Activated gamma-delta T cell treated with Interleukin-2 at 50 U/mL for 16 hours (primary cell): ENCODE results near the gene CSTF2T.
"Not testable (repeated sequence)": the region's sequence is repeated elsewhere in the genome, so short reads cannot be mapped to it uniquely, and the experiment has no call there.

Experiments used
- DNase-seq: peaks from one replicate; pipeline ENCODE4 v3.0.0-alpha.2; 2020

CSTF2T gene

DNA sequence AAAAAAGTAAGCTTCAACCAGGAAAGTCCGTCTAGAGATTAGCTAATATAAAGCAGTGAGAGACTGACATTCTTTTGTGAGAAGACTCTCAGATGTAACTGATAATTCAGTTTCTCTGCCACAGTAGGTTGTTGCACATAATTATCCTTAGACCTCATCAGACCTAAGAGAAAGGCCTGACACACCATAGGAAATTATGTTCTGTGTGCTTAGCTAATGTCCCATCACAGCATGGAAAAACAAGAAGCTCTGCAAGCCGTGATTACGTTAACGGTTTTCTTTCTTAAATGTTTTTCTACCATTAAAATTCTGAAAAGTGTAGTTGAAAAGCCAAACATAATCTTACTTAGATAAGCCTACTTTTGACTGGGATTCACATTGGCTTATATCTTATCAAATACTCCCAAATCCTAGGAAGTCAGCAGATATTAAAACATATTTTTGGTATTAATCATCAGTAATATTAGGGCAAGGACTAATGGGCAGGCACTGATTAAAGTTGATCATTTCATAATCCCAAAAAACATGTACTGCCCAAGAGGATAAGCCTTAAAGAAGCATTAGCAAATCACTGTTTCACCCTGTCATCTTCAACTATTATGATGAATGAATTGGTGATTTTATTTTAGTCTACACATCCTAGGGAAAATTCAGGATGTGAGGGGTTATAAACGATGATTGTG is 5.2 kb downstream of the CSTF2T start:
- DNase-seq = no peak

DNA sequence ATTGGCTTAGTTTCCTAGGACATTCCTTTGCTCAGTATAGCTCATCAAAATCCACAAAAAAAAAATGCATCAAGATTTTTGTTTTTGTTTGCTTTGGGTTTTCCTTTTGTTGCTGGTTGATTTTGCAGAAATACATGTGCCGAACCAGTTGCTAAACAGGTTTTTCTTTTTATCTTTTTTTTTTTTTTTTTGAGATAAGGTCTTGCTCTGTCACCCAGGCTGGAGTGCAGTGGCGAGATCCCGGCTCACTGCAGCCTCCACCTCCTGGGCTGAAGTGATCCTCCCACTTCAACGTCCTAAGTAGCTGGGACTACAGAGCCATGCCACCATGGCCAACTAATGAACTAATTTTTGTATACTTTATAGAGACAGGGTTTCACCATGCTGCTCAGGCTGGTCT is 8.3 kb downstream of the CSTF2T start:
- DNase-seq = no peak

GRCh38 chr10:51689536-51689935 is 9.9 kb downstream of the CSTF2T start:
- DNase-seq = no peak

DNA sequence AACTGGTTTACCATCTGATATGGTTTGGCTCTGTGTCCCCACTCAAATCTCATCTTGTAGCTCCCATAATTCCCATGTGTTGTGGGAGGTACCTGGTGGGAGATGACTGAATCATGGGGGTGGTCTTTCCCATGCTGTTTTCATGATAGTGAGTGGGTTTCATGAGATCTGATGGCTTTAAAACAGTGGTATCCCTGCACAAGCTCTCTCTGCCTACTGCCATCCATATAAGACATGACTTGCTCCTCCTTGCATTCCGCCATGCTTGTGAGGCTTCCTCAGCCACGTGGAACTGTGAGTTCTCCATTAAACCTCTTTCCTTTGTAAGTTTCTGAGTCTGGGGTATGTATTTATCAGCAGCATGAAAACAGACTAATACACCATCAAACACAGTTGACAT is 10.6 kb downstream of the CSTF2T start:
- not testable (repeated sequence) for DNase-seq

DNA sequence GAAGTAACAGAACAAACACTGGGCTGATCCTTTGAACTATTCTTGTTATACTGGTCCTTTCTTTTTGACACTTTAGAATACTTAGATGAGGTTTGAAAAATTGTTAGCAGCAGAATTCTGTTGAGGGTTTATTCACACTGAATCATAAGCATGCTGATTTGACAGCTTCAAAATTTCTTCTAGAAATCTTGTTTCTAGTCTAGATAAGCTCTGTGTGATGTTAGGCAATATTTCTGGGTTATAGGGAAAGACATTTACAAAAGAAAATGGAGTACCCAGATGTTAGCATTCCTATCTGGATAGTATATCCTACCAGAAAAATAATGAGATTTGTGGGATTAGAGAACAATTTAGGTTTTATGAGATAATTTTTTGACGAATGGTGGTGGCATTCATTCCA is 12.1 kb downstream of the CSTF2T start:
- no peak for DNase-seq

GRCh38 chr10:51685768-51686167 is 13.6 kb downstream of the CSTF2T start:
- no peak for DNase-seq

DNA sequence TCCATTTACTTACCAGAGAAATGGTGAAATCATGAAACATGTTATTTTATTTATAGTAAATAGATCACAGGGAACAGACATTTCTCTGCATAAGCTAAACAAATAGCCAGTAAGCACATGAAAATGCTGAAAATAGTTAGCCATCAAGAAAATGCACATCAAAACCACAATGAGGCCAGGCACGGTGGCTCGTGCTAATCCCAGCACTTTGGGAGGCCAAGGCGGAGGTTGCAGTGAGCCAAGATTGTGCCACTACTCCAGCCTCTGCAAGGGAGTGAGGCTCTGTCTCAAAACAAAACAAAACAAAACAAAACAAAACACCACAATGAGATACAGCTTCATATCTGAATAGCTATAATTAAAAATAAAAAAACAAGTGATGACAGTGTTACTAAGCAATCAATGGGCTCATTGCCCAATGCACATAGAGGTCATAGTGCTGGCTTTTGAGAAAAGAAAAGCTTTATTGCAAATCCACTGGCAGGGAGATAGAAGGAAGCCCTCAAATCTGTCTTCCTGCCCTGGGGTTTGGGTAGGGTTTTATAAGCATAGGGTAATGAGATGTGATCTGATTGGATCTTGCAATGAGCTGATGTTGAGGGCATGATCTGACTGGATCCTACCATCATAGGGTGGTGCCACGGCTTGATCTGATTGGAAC is 16.2 kb downstream of the CSTF2T start:
- no peak for DNase-seq

GRCh38 chr10:51679841-51680240 is 19.6 kb downstream of the CSTF2T start:
- DNase-seq = no peak

DNA sequence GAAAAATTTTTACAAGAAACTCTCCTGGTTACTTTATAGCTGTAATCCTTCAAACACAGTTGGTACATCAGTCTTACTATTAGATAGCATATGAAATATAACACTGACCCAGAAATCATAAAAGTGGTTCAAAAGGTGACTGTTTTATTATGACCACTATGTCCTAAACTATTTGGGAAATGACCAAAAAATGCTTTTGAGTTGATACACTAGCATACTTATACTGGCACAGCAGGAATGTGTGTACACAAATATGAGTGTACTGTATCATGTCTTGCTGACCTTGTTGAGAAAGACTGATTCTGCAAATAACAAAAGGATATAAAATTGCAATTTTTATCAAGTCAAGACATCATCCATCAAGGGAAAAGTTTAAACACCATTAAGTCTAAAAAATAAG is 24.3 kb downstream of the CSTF2T start:
- no peak for DNase-seq

DNA sequence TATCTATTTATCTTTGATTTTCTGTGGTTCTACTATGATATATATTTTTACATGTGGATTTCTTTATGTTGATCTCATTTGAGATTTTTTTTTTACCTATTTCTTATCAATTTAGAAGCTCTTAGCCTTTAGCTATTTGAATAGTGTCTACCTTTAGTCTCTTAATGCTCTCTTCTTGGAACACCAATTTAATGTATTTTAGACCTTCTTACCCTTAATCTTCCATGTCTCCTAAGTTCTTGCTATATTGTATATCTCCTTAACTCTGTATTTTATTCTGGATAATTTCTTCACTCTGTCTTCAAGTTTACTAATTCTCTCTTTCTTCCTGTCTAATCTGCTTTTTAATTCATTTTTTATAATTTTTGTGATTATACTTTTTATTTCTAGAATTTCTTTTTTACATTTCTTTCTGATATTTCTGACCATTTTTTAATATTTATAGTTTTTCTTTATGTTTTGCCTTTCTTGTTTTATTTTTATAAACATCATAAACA is 27.3 kb downstream of the CSTF2T start:
- no peak for DNase-seq

DNA sequence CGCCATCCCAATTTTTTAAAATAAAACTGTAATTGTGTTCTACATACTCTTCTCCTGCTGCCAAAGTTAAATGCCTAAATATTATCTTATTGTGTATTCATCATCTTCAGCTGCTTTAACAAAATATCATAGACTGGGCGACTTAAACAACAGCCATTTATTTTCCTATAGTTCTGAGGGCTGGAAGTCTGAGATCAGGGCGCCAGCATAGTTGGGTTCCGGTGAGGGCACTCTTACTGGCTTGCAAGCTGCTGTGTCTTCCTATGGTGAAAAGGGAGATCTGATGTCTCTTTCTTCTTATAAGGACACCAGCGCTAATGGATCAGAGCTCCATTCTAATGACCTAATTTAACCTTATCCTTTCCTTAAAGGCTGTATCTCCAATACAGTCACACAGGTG is 30.4 kb downstream of the CSTF2T start:
- DNase-seq = no peak

GRCh38 chr10:51668336-51668689 is 31.1 kb downstream of the CSTF2T start:
- no peak for DNase-seq

- DNase-seq = no peak
Observed at GRCh38 chr10:51667678-51668335, 31.6 kb downstream of the CSTF2T start.

DNA sequence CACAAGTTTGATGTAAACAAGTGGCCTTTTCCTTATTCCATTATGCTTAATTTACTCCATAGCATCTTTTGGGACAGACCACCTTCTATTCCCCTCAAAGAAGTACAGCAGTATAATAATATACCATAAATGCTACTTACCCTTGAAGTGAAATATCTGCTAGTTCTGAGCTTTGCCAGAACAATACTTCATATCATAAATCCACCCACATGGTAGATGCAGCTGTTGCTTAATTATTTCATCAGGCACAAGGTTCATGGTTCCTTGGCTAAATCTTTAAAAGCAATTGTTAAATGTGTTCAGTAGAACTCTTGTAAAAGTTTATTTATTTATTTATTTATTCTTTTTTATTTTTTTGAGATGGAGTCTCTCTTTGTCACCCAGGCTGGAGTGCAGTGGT is 32.9 kb downstream of the CSTF2T start:
- no peak for DNase-seq

DNA sequence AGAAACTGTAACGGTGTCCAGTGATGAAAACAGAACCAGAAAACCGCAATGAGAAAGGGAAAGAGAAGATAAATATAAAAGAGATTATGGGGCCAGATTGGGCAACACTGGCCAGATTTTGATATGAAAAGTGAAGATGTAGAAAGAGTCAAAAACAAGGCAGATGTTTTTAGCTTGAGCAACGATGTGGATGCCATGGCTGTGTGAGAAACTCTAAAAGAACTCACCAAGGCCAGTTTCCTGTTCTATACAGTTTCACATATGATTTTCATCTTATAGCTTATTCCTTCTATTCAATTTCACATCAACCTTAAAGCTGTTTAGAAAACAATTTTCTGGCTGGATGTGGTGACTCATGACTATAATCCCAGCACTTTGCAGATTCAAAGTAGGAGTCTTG is 36.3 kb downstream of the CSTF2T start:
- no peak for DNase-seq

- no peak for DNase-seq
Observed at GRCh38 chr10:51659344-51659743, 40.1 kb downstream of the CSTF2T start.

DNA sequence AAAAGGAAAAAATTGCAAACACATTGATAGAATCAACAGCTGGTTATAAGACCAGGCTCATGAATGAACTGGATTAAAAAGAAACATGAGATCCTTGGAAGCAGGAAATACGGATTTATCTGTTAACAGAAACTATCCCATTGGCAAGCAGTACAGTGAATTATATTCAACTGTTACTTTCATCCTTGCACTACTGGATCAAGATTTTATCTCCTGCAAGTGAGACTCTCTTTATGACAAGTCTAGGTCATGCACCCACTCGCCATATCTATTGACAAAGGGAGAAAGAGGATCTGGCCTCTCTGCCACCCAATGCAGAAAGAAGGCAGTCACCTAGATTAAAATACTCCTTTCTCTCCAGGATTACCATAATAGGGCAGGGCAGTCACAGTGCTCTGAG is 41.4 kb downstream of the CSTF2T start:
- DNase-seq = no peak

- DNase-seq = no peak
Observed at GRCh38 chr10:51656503-51656902, 42.9 kb downstream of the CSTF2T start.

GRCh38 chr10:51654918-51655317 is 44.5 kb downstream of the CSTF2T start:
- no peak for DNase-seq

DNA sequence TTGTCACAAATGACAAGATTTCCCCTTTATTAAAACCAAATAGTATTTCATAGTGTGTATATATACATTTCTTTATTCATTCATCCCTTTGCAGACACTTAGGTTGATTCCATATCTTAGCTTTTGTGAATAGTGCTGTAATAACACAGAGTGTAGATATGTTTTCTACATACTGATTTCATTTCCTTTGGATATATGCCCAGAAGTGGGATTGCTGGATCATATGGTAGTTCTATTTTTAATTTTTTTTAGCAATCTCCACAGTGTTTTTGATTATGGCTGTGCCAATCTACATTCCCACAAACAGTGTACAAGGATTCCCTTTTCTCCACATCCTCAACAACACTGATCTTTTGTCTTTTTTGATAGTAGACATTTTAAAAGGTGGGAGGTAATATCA is 46.4 kb downstream of the CSTF2T start:
- DNase-seq = no peak

GRCh38 chr10:51651063-51651462 is 48.3 kb downstream of the CSTF2T start:
- no peak for DNase-seq

- DNase-seq = no peak
Observed at GRCh38 chr10:51649064-51649463, 50.3 kb downstream of the CSTF2T start.
